Lung microvascular endothelial cell (primary cell): Measurements from ENCODE around the gene CATSPERD. TPM values are rescaled to one million over a fixed set of nuclear protein-coding genes. Genes with fewer than 3 reads are reported as not detected.

Experiments
- DNase-seq, 2 donors: peaks; one replicate each; pipeline versions ENCODE4 v3.0.0 to v3.0.0-alpha.2; 2010; ENCODE audit warnings: low read depth in 2 of 2
- total RNA-seq: library from RNA; depleted of rRNA; stranded (reverse); fragments of >200 nt; gene quantifications from 2 replicates; pipeline ENCODE4 v1.2.1, GENCODE V29; 2014

CATSPERD gene
- total RNA-seq, 1 donor from 2014 or later = not detected

DNA sequence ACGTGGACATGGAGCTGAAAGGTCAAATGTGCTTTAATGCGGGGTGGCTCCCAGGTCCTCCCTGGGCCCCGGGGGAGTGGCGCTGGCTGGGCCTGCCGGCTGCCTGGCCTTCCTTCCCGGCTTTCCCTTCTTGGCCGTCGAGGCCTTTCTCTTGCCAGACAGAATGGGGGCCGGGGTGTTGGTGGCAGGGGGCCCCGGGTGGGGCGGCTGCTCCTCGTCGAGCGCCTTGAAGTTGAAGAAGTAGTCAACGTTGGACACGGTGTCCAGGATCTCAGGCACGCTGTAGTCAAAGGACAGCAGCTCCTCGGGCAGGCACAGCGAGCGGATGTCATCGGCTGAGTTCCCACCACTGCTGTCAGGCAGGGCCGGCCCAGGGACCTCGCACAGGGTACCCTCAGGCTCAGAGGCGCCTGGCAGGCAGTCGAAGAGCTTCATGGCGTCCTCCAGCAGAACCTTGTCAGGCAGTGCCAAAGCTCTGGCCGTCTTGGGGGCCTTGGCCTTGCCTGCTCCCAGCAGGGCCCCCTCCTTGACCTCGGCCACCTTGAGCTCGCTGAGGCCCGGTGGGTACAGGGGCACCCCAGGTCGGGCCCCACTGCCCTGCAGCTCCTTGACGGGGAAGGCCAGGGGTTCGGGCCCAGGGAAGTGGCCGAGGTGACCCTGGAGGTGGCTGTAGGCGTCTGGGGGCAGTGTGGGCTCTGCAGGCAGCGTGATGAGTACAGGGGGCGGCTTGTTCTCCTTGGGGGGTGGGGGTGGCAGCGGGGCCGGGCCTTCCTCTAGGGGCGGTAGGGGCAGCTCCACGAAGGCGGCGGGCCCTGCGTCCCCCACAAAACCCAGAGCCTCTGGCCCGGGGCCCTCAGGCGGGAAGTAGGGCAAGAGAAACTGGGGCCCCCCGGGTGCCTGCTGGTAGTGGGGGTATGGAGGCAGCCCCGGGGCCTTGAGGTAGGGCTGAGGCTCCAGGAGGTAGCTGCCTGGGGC, 62.8 kb downstream of the CATSPERD start:
- no peak for DNase-seq

- DNase-seq = no peak
Observed at GRCh38 chr19:5784581-5785147, 64.2 kb downstream of the CATSPERD start, which contains the start of gene PRR22. Gene PRR22 (minus strand): TSS chr19:5784746. CDS start chr19:5784660, 86 bp downstream.

GRCh38 chr19:5785423-5785822, 65.0 kb downstream of the CATSPERD start:
- no peak for DNase-seq

DNA sequence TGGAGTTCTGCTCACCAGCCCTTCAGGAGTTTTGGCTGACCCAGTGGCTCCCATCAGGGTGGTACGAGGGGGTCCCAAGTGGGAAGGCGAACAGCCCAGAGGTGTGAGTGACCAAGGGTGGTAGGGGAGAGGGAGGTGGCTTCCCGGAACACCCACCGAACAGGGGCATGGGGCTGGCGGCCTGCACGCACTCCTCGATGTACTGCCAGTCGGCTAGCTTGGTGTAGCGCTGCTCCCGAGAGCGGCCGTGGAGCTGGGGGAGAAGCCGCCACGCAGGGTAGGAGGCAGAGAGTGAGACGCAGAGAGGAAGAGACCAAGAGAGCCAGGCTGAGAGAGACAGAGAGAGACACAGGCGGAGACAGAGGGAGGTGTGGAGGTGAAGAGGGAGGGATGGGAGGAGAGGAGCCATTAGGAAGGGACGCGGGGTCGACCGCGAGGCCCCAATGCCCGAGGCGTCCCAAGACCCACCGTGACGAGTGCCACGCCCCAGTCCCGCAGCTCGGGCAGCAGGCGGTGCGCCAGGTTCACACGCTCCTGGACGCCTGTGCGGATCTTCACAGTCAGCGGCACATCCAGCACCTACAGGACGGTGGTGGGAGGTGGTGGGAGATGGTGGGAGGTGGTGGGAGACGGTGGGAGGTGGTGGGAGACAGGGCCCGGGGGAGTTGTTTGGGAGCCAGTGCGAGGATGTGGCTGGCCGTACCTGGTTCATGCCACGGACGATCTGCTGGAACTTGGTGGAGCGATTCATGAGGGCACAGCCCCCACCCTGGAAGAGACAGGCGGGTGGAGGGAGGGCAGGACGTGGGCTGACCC, 66.4 kb downstream of the CATSPERD start:
- no peak for DNase-seq

- DNase-seq = no peak
Observed at GRCh38 chr19:5787409-5788182, 67.2 kb downstream of the CATSPERD start.

DNA sequence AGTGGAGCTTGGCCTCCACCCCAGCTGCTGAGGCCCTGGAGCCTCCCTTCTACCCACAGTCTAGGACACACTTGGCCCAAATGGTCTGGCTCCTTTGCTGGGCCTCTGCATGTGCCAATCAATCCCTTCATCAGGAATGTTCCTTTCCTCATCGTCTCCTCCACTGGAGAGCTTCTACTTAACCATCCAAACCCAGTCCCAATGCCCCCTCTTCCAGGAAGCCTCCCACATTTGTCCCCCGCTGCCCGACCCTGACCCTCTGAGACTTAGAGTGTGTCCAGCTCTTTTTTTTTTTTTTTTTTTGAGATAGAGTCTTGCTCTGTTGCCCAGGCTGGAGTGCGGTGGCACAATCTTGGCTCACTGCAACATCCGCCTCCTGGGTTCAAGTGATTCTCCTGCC, 68.0 kb downstream of the CATSPERD start:
- no peak for DNase-seq

GRCh38 chr19:5789351-5789761, 68.9 kb downstream of the CATSPERD start:
- no peak for DNase-seq

DNA sequence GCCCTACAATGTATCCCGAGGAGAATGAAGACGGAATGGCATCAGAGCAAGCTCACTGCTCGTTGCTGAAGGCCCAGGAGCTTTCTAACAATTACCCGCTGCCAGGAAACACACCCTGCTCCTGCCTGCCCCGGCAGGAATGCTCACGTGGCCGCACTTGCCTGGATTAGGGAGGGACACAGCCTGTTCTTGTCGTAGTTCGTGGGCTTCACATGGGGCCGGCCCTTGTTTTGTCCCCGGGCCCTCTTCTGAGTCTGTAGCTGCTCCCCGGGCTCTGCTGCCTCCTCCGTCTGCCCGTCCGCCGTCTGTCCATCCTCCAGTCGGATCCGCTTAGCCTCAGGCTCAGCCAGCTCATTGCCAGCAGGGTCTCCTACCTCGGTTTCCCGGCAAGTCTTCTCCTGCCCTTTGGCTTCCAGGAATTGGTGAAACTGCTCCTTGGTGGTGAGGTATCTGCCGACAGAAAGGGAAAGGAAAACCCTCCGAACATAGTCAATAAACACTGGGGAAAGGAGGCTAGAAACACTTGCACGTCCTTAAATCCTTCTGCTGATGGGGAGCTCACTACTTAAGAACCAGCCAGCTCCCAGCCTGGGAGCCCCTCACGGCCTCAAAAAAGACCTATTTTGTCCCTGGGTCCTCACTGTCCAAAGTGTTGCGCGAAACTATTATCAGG, 69.6 kb downstream of the CATSPERD start:
- no peak for DNase-seq

DNA sequence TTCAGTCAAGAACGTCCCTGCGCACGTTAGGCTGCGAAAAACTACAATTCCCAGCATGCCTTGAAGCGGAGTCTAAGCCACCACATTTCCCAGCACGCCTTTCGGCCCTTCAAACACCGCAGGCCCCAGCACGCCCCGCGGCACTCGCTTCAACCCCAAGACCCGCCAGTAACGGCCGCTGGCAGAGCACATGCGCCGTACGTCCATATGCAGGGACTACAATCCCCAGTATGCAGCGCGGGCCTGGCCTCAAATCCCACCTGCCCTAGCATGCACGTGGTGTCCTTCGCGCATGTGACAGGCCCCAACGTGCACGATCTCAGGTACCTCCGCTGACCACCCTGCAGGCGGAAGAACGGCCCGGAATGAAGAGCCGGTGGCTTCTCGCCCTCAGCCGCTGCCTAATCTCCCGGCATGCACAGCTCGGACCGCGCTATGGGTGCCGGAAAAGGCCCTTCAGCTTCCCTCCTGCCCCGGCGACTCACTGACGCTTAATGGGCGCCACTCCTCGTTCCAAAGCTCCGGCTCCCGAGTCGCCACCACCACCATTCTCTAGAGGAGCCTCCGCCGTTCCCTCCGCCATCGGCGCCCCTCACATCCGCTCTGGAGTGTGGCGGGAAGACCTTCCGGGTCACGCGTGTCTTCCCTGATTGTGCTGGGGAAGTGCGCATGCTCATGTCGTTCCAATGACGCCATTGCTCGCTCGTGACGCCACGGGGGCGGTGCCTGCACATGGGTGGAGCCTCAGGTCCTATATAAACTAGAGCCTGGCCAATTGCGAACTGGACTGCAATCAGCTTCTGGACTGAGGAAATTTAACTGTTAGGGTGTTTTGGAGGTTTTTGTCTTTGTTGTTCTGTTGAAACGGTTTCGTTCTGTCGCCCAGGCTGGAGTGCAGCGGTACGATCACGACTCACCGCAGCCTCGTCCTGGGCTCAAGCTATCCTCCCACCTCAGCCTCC, 70.4 kb downstream of the CATSPERD start, which contains the start of gene DUS3L:
Gene DUS3L, minus strand, starts transcription at position 605 of the 962 bp plus-strand sequence. Its CDS starts 22 bp downstream, at position 583.
- peak; percentile 99 to 100 for DNase-seq

- no peak for DNase-seq
Observed at GRCh38 chr19:5792224-5792623, 71.8 kb downstream of the CATSPERD start.

- DNase-seq = no peak
Observed at GRCh38 chr19:5793188-5793587, 72.8 kb downstream of the CATSPERD start.

- DNase-seq = no peak
Observed at GRCh38 chr19:5795382-5795919, 75.0 kb downstream of the CATSPERD start.

DNA sequence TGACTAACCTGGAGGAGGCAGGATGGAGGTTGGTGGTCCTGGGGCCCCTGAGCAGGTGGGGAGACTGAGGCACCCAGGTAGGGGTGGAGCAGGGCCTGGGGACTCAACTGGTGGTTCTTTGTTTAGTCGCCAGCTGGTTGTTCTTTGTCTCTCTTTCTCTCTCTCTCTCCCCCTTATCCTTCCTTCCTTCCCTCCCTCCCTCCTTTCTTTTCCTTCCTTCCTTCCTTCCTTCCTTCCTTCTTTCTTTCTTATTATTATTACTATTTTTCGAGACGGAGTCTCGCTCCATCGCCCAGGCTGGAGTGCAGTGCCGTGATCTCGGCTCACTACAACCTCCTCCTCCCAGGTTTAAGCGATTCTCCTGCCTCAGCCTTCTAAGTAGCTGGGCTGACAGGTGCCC, 77.8 kb downstream of the CATSPERD start:
- no peak for DNase-seq

GRCh38 chr19:5799247-5800241, 79.1 kb downstream of the CATSPERD start:
- DNase-seq = no peak

DNA sequence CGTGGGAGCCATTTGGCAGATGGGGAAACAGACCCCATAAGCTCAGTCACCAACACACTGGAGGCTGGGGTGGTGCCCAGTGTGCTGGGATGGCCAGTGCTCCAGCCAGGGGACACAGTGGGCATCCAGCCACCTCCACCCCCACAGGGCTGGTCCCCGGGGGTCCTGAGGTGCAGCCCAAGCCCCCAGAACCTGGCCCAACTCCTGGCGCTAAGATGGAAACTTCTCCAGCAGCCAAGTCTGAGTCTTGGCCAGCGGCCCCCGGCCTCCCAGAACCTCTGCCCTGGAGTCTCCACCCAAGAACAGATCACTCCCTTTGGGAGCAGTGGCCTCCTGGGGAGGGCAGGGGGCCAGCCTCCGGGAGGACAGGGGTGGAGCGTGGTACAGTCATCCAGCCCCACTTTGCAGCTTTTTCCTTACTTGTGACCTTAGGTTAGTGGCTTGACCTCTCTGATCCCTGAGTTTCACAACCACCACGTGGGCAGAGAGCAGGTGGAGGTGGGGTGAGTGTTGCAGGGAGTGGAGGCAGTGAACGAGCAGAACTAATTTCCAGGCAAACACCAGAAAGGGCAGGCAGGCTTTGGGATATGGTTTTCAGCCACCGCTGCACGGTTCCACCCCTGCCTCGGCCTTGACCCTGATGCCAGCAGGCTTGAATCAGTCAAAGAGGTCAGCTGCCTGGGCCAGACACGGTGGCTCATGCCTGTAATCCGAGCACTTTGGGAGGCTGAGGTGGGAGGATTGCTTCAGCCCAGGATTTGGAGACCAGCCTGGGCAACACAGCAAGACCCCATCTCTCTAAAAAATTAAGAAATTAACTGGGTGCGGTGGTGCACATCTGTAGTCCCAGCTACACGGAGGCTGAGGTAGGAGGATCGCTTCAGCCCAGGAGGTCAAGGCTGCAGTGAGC, 80.2 kb downstream of the CATSPERD start:
- DNase-seq = no peak

DNA sequence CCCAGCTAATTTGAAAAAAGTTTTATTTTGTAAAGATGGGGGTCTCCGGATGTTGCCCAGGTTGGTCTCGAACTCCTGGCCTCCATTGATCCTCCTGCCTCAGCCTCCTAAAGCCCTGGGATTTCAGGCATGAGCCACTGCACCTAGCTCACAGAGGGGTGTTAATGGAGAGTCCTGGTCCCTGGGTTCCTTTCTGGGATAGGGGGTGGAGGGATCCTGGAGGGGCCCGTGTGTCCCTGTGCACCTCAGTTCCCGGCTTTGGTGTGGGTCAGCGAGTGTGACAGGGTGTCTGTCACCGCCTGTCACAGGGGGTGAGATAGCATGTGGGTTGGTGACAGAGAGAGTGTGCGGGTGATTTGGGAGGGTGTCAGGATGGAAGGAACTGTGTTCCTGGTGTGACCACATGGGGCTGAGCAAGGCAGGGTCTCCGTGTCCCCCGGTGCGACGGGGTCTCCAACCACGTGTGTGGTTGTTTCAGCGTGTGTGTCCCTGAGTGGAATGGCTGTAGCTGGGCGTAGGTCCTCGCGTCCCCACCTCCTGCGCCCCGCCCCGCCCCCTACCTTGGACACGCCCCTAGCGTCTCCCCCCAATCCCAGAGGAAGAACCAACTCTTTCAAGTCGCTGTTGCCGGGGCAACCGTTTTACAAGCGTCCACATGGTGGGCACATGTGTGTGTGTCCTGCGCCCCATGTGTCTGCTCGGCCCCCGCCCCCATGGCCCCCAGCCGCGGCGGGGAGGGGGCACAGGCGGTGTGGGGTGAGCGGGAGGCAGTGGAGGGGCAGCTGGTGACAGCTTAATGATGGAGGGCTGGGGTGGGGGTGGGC, 81.6 kb downstream of the CATSPERD start:
- DNase-seq = no peak
